Endothelial cell of umbilical vein (primary cell): ENCODE data around the gene DENND1C. TPM values are rescaled to one million over a fixed set of nuclear protein-coding genes. Genes with fewer than 3 reads are reported as not detected.

Experiments used
- BruUV-seq: library from RNA; stranded (reverse); fragments of 400-500 nt; replicated peaks from 2 replicates; lab custom pipeline; 2021; lab: Mats Ljungman, UMichigan
- CTCF ChIA-PET: fragments of 300-600, 350-600 bp; sonication (Branson Sonifier 250); formaldehyde crosslinking; loops from one replicate; lab custom pipeline; 2021; ENCODE audit warnings: antibody characterized with exemption, inconsistent platforms; lab: Charles Lee
- POLR2A ChIA-PET: fragments of 300-600, 350-600 bp; sonication (Branson Sonifier 250); formaldehyde crosslinking; loops from one replicate; lab custom pipeline; 2021; ENCODE audit warnings: antibody characterized with exemption, inconsistent platforms; lab: Charles Lee
- DNase-seq: peaks from one replicate; pipeline ENCODE4 v3.0.0-alpha.2; 2011; ENCODE audit warnings: low read depth, low spot score
- FAIRE-seq: peaks from 2 replicates; lab custom pipeline; 2011; peaks lifted over from hg19 to GRCh38; lab: Jason Lieb, UNC
- H2AFZ ChIP-seq: 2 replicates; pipeline ENCODE4 v1.6.0; 2012; ENCODE audit warnings: low read depth, low read length, control low read depth, inconsistent platforms
- H3K27ac ChIP-seq: 2 replicates; pipeline ENCODE4 v1.5.1; 2011; ENCODE audit warnings: low read depth, mild to moderate bottlenecking, control low read depth, low read length, moderate library complexity; ENCODE audit not compliant: insufficient read depth
- H3K27me3 ChIP-seq, 2 experiments: 2 replicates each; pipeline versions ENCODE4 v1.6.0 to v1.6.1; 2011; ENCODE audit warnings: low read length in 2 of 2, mixed read lengths in 1 of 2; ENCODE audit not compliant: control insufficient read depth in 2 of 2, insufficient read depth in 2 of 2
- H3K36me3 ChIP-seq, 2 experiments: 2 replicates in 1 of 2; 3 replicates in 1 of 2; pipeline ENCODE4 v1.5.1; 2011; ENCODE audit warnings: low read length in 2 of 2, mild to moderate bottlenecking in 1 of 2, moderate library complexity in 1 of 2; ENCODE audit not compliant: control insufficient read depth in 2 of 2, insufficient read depth in 2 of 2; ENCODE audit errors: extremely low read depth in 1 of 2
- H3K4me1 ChIP-seq: 3 replicates; pipeline ENCODE4 v1.5.1; 2011; ENCODE audit warnings: mild to moderate bottlenecking, low read length; ENCODE audit not compliant: control insufficient read depth, insufficient read depth; ENCODE audit errors: extremely low read depth
- H3K4me2 ChIP-seq: 2 replicates; pipeline ENCODE4 v1.6.1; 2011; ENCODE audit warnings: low read length, control low read depth, mixed read lengths; ENCODE audit not compliant: insufficient read depth
- H3K4me3 ChIP-seq, 3 experiments: fragments of 200-600 bp in 1 of 3; sonication (generic), shearing (Covaris generic) in 1 of 3; replicated peaks in 1 of 3; 2 replicates each; pipeline ENCODE4 v1.5.1; 2011 to 2016; ENCODE audit warnings: control low read depth in 3 of 3, low read length in 3 of 3, mild to moderate bottlenecking in 2 of 3, inconsistent platforms in 1 of 3, low read depth in 1 of 3, moderate library complexity in 1 of 3; ENCODE audit not compliant: insufficient read depth in 1 of 3
- H3K79me2 ChIP-seq: 2 replicates; pipeline ENCODE4 v1.6.0; 2012; ENCODE audit warnings: low read length, inconsistent platforms; ENCODE audit not compliant: control insufficient read depth, insufficient read depth
- H3K9ac ChIP-seq: replicated peaks from 2 replicates; pipeline ENCODE3; 2011; ENCODE audit warnings: low read length, control low read depth; ENCODE audit not compliant: insufficient read depth; ENCODE audit errors: extremely low read depth
- H3K9me1 ChIP-seq: replicated peaks from 3 replicates; pipeline ENCODE4 v1.6.0; 2011; ENCODE audit warnings: mild to moderate bottlenecking, low read length; ENCODE audit not compliant: control insufficient read depth, insufficient read depth; ENCODE audit errors: extremely low read depth
- H3K9me3 ChIP-seq: replicated peaks from 2 replicates; pipeline ENCODE4 v1.5.1; 2012; ENCODE audit warnings: low read length, inconsistent platforms; ENCODE audit not compliant: control insufficient read depth, insufficient read depth
- H4K20me1 ChIP-seq: replicated peaks from 2 replicates; pipeline ENCODE3; 2011; ENCODE audit warnings: mild to moderate bottlenecking, low read length; ENCODE audit not compliant: control insufficient read depth, insufficient read depth; ENCODE audit errors: extremely low read depth
- CTCF ChIP-seq, 2 donors: IDR thresholded peaks; 1 replicate in 1 of 2; 2 replicates in 1 of 2; pipeline ENCODE4 v1.5.1; 2011; ENCODE audit warnings: low read length in 2 of 2, mild to moderate bottlenecking in 2 of 2, moderate library complexity in 2 of 2, control low read depth in 1 of 2, inconsistent platforms in 1 of 2, low read depth in 1 of 2; ENCODE audit not compliant: insufficient read depth in 1 of 2; ENCODE audit errors: extremely low read depth in 1 of 2
- EZH2 ChIP-seq: IDR thresholded peaks from 2 replicates; pipeline ENCODE4 v1.6.1; 2012; ENCODE audit warnings: borderline replicate concordance, low read depth, mild to moderate bottlenecking, moderate library complexity, low read length, inconsistent platforms; ENCODE audit not compliant: severe bottlenecking
- FOS ChIP-seq: IDR thresholded peaks from 2 replicates; pipeline ENCODE4 v1.6.1; 2011; ENCODE audit warnings: mild to moderate bottlenecking, low read length, moderate library complexity, borderline replicate concordance; ENCODE audit not compliant: insufficient read depth
- MAX ChIP-seq: IDR thresholded peaks from 2 replicates; pipeline ENCODE4 v1.6.1; 2011; ENCODE audit not compliant: insufficient read depth, insufficient read length
- MYC ChIP-seq: IDR thresholded peaks from one replicate; pipeline ENCODE4 v1.6.1; 2011; ENCODE audit warnings: mild to moderate bottlenecking, low read depth, low read length
- POLR2AphosphoS5 ChIP-seq: IDR thresholded peaks from 2 replicates; pipeline ENCODE4 v1.6.1; 2012; ENCODE audit warnings: low read depth, mild to moderate bottlenecking, control low read depth, low read length, moderate library complexity; ENCODE audit not compliant: insufficient read depth
- dilution Hi-C: fragments of 300-500 bp; cut with MboI; formaldehyde crosslinking; loops from one replicate; pipeline ENCODE4 v1.15.0; 2019; ENCODE audit warnings: low sequenced_read_pairs; ENCODE audit not compliant: extremely low pct_ligation_motif_present
- intact Hi-C: fragments of 100-400 bp; cut with micrococcal nuclease; formaldehyde crosslinking; loops from one replicate; pipeline ENCODE4 v1.10.0; 2022
- polyA plus RNA-seq, 4 experiments: library from polyadenylated mRNA; depleted of rRNA in 3 of 4; stranded (reverse) in 3 of 4; unstranded in 1 of 4; fragments of >200 nt; gene quantifications; 2 replicates each; pipeline versions ENCODE4 v1.2.1 to v1.2.3, GENCODE V29; 2011 to 2012; ENCODE audit warnings: missing spikeins in 1 of 4
- total RNA-seq: library from RNA; stranded (reverse); gene quantifications from 2 replicates; pipeline ENCODE4 v1.2.3, GENCODE V29; 2021

The DENND1C gene
- total and polyA plus RNA-seq, 2 donors (not counting 3 experiments of a cell fraction or from before 2014, with no cell fraction given) = not detected

GRCh38 chr19:6528544-6529121, 47.0 kb upstream of the DENND1C start:
- dilution Hi-C loops (no loop called here), intact Hi-C loops (loop anchor here (2.0 kb wide), 1 partner anchor 76 kb away; no protein-coding TSS in a partner anchor)
- Histone ChIP-seq H3K79me2 (no peaks in the 10 kb centered on the region), H3K4me1 (peaks cover 4% of the 10 kb centered on the region), H3K4me2 (no peak overlapping the region), H3K36me3 (no peaks in the 10 kb centered on the region), H3K27me3 (peaks cover 15 to 20% of the 10 kb centered on the region in 2 experiments), H3K9ac (no peak overlapping the region), H3K9me1 (no peaks in the 10 kb centered on the region), H3K9me3 (no peaks in the 10 kb centered on the region), H3K27ac (no peak overlapping the region), H2AFZ (no peak overlapping the region), H3K4me3 (no peak overlapping the region), H4K20me1 (no peaks in the 10 kb centered on the region)
- DNase-seq = no peak
- ChIA-PET CTCF (interaction anchor here (1.9 kb wide), 1 partner anchor 12 kb away, joined by 9 read pairs; no protein-coding TSS in a partner anchor), POLR2A (no interaction called here)
- TF ChIP-seq MYC (no peak), POLR2AphosphoS5 (no peak), EZH2 (no peak), MAX (no peak), CTCF (IDR thresholded peaks at IDR 0.05; ENCODE audit: extremely low read depth in 1 of 2, insufficient read depth in 1 of 2, low read depth in 1 of 2, low read length in 2 of 2) (no peak), FOS (no peak)
- no TSS peak for BruUV-seq
- FAIRE-seq = no peak
